ENCODE data around the gene NRP2. TPM values are rescaled to one million over a fixed set of nuclear protein-coding genes. Genes with fewer than 3 reads are reported as not detected.
A peak's percentile ranks its signal among the peaks of the same experiment; 100 is the strongest.

The NRP2 gene
- total and polyA plus RNA-seq, 2 donors (not counting 1 experiment from before 2014, with no cell fraction given) = 1.8 to 6.8 TPM

DNA sequence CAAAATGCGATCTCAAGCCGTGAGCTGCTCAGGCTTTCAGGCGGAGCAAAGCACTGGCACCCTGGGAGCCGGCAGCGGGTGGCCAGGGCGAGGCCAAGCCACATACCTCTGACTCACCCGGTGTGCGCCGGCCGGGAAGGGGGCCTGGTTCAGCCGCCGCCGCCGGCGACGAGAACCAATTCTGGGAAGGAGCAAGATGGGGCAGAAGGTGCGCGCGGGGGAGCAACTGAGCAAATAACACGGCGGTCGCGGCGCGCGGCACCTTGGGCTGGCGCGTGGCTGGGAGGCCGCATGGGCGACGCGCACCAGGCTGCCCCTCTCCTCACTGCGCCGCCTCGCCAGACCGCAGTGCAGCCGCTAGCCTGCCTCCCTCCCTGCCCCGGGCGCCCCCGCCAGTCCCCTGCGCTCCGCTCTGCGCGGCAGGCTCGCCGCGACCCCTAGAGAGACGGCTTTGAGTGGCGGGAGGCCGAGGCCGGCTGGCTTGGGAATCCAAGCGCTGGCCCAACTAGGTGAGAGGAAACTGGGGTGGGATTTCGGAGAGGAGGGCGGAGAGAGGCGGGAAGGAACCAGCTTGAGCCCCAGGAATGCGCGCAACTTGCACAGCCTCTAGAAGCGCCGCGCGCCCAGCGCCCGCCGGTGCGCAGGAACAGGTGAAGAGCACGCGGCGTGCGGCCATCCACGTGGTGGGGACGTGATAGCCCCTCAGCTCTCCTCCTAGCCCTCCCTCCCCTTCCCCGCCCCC lies 3.2 kb downstream of the NRP2 start:
- TF ChIP-seq EZH2 (IDR thresholded peaks at IDR 0.05; ENCODE audit: borderline replicate concordance, insufficient read depth, low read depth, low read length, poor library complexity, severe bottlenecking) (peak; percentile 47), CTCF (IDR thresholded peaks at IDR 0.05) (no peak)
- intact Hi-C loops (cut with micrococcal nuclease) = no loop called here
- H3K27ac Mint-ChIP-seq = peak overlapping the region; percentile 70

More for the DNA sequence above, 3.2 kb downstream of the NRP2 start:
- H3K36me3 ChIP-seq (replicated peaks in 1 of 2; ENCODE audit: control extremely low read depth in 1 of 2, control insufficient read depth in 1 of 2, extremely low read depth in 1 of 2, insufficient read depth in 2 of 2, low read length in 1 of 2) = no peaks in the 10 kb centered on the region
- CTCF ChIA-PET = interaction anchor here (1.6 kb wide), 1 partner anchor 9 kb away, joined by 8 read pairs; no protein-coding TSS in a partner anchor
- H3K9me3 Mint-ChIP-seq (ENCODE audit: insufficient read depth) = no peaks in the 10 kb centered on the region
- peaks cover 39 to 46% of the 10 kb centered on the region in 2 donors for H3K4me1 ChIP-seq (ENCODE audit: control insufficient read depth in 2 of 2, insufficient read depth in 2 of 2, low read length in 2 of 2)
- no peaks in the 10 kb centered on the region for H4K20me1 ChIP-seq (ENCODE audit: control insufficient read depth, insufficient read depth, low read length, poor library complexity, severe bottlenecking)
- DNase-seq (peak; percentile 57), ATAC-seq (ENCODE audit: low read depth) (no peak)
- peak overlapping the region in 4 of 5 experiments; percentile 42 to 70 (median 57) for H3K4me3 ChIP-seq (ENCODE audit: control extremely low read depth in 1 of 5, extremely low read depth in 1 of 5, insufficient read depth in 1 of 5, low read depth in 2 of 5, low read length in 4 of 5)
- WGBS (ENCODE audit: insufficient coverage) = 2% methylated on average over 72 of the region's 72 CpGs
- H3K9me3 ChIP-seq (ENCODE audit: control extremely low read depth in 1 of 3, control insufficient read depth in 2 of 3, insufficient read depth in 1 of 3, low read length in 2 of 3) = peaks cover 0 to 11% (median 0%) of the 10 kb centered on the region in 3 donors
- H3K79me2 ChIP-seq (ENCODE audit: control insufficient read depth, insufficient read depth, low read length) = no peaks in the 10 kb centered on the region
- H3K27me3 Mint-ChIP-seq = peaks cover 40% of the 10 kb centered on the region
- H3K4me3 Mint-ChIP-seq = peak overlapping the region; percentile 96
- peak overlapping the region; percentile 79 for H2AFZ ChIP-seq (ENCODE audit: insufficient read depth, low read depth, low read length, poor library complexity, severe bottlenecking)
- no peak overlapping the region for H3K27ac ChIP-seq (ENCODE audit: low read length in 2 of 2)
- peaks cover 0 to 50% (median 21%) of the 10 kb centered on the region in 4 experiments for H3K27me3 ChIP-seq (replicated peaks in 1 of 4; ENCODE audit: control extremely low read depth in 1 of 4, control insufficient read depth in 3 of 4, insufficient read depth in 4 of 4, low read length in 3 of 4)
- H3K4me1 Mint-ChIP-seq = peaks cover 50% of the 10 kb centered on the region
- POLR2A ChIA-PET = interaction anchor here (1.2 kb wide), 1 partner anchor 21 kb away, joined by 4 read pairs; no protein-coding TSS in a partner anchor
- peak overlapping the region; percentile 66 for H3K9ac ChIP-seq (ENCODE audit: low read length)
- peak overlapping the region; percentile 94 for H3K4me2 ChIP-seq (replicated peaks; ENCODE audit: low read depth, low read length, poor library complexity, severe bottlenecking)

Measured in B cell (primary cell).